GM12892 (cell line): Measurements from ENCODE around the gene PEX14.

Experiments
- POLR2A ChIP-seq: IDR thresholded peaks from 2 replicates; pipeline ENCODE4 v1.6.1; 2011; ENCODE audit warnings: low read depth, low read length, control low read depth
- TAF1 ChIP-seq: IDR thresholded peaks from 2 replicates; pipeline ENCODE4 v1.6.1; 2011; ENCODE audit warnings: low read depth, mild to moderate bottlenecking, control low read depth, low read length, borderline replicate concordance

DNA sequence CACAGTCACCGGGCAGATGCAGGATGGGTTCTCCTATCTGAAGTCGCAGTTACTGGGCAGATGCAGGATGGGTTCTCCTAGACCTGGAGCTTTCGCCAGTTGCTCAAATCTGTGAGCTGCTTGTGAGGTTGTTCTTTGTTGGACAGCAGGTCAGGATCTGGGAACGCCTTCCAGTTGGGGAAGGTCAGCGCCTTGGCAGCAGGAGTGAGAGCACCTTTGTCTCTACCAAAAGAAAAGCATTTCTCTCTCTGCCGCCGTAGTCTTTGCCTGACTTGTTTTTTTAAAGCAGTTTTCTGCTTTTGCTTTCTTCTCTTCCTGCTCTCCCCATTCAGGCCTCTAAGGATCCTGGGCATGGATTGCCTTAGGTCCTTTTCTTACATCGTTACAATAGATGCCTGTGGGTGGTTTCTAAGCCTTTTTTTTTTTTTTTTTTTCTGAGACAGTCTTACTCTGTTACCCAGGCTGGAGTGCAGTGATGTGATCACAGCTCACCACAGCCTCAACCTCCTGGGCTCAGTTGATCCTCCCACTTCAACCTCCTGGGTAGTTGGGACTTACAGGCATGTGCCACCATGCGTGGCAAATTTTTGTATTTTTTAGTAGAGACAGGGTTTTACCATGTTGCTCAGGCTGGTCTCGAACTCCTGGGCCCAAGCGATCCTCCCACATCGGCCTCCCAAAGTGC, 15.7 kb downstream of the PEX14 start:
- TF ChIP-seq POLR2A, result no peak
- no peak for TF ChIP-seq TAF1
